Peyer's patch (tissue), 4 donors: Measurements from ENCODE around the gene SMG6. TPM values are rescaled to one million over a fixed set of nuclear protein-coding genes. Genes with fewer than 3 reads are reported as not detected.

Experiments
- DNase-seq, 3 donors: peaks; one replicate each; pipeline ENCODE4 v3.0.0-alpha.2; 2017 to 2019
- H3K27ac ChIP-seq, 4 donors: fragments of 200-600 bp; sonication (generic); one replicate each; pipeline ENCODE4 v1.5.1; 2016 to 2019
- H3K27me3 ChIP-seq, 2 donors: fragments of 200-600 bp; sonication (generic); one replicate each; pipeline ENCODE4 v1.5.1; 2019
- H3K36me3 ChIP-seq, 3 donors: fragments of 200-600 bp; sonication (generic); one replicate each; pipeline ENCODE4 v1.5.1; 2016 to 2019
- H3K4me1 ChIP-seq, 4 donors: fragments of 200-600 bp; sonication (generic); one replicate each; pipeline ENCODE4 v1.5.1; 2016 to 2019
- H3K4me3 ChIP-seq, 4 donors: fragments of 200-600 bp; sonication (generic); 1 replicate in 3 of 4; 2 replicates in 1 of 4; pipeline ENCODE4 v1.5.1; 2016 to 2019; ENCODE audit warnings: mild to moderate bottlenecking in 1 of 4
- H3K9me3 ChIP-seq, 4 donors: fragments of 200-600 bp; sonication (generic); one replicate each; pipeline ENCODE4 v1.5.1; 2016 to 2019; ENCODE audit warnings: mild to moderate bottlenecking in 1 of 4
- CTCF ChIP-seq, 6 experiments: fragments of 450-650 bp in 4 of 6; fragments of 200-600 bp in 2 of 6; sonication (generic) in 1 of 6; IDR thresholded peaks; one replicate each; pipeline ENCODE4 v1.5.1; 2017 to 2019; ENCODE audit warnings: antibody characterized with exemption in 6 of 6, mild to moderate bottlenecking in 3 of 6, moderate library complexity in 1 of 6
- POLR2A ChIP-seq, 2 donors: fragments of 450-650 bp; IDR thresholded peaks; one replicate each; pipeline ENCODE4 v1.5.1; 2017; ENCODE audit warnings: antibody characterized with exemption in 2 of 2, mild to moderate bottlenecking in 2 of 2, moderate library complexity in 2 of 2
- total RNA-seq, 4 donors: library from RNA; depleted of rRNA; stranded (reverse); fragments of >200 nt; gene quantifications; one replicate each; pipeline ENCODE4 v1.1.0, GENCODE V29; 2016

The SMG6 gene
- total RNA-seq, 4 donors from 2014 or later, result 33.3 to 139 (median 67.4) TPM

- Histone ChIP-seq H3K36me3 (no peaks in the 10 kb centered on the region), H3K9me3 (no peaks in the 10 kb centered on the region), H3K4me1 (peaks cover 0 to 53% (median 31%) of the 10 kb centered on the region in 4 donors), H3K4me3 (peak overlapping the region; percentile 55 to 94 (median 76)), H3K27me3 (peaks cover 0 to 24% of the 10 kb centered on the region in 2 donors), H3K27ac (peak overlapping the region in 3 of 4 donors; percentile 0 to 58 (median 8))
- TF ChIP-seq POLR2A (IDR thresholded peaks at IDR 0.05), result no peak
- TF ChIP-seq CTCF (IDR thresholded peaks at IDR 0.05), result no peak
- DNase-seq, result no peak
Measured at GRCh38 chr17:2051061-2051932, 252.3 kb downstream of the SMG6 start.

- Histone ChIP-seq H3K27ac (peak overlapping the region; percentile 8 to 70 (median 42)), H3K27me3 (peaks cover 0 to 22% of the 10 kb centered on the region in 2 donors), H3K4me1 (peaks cover 0 to 46% (median 30%) of the 10 kb centered on the region in 4 donors), H3K4me3 (peak overlapping the region; percentile 55 to 94 (median 76)), H3K9me3 (no peaks in the 10 kb centered on the region), H3K36me3 (no peaks in the 10 kb centered on the region)
- DNase-seq, result peak; percentile 63 to 82 (median 79)
- TF ChIP-seq POLR2A (IDR thresholded peaks at IDR 0.05), result no peak
- TF ChIP-seq CTCF (IDR thresholded peaks at IDR 0.05), result no peak
Measured at GRCh38 chr17:2050300-2051060, 253.1 kb downstream of the SMG6 start.

GRCh38 chr17:2049333-2050299 lies 254.0 kb downstream of the SMG6 start:
- TF ChIP-seq CTCF (IDR thresholded peaks at IDR 0.05), result no peak
- TF ChIP-seq POLR2A (IDR thresholded peaks at IDR 0.05), result no peak
- Histone ChIP-seq H3K4me1 (peaks cover 0 to 42% (median 27%) of the 10 kb centered on the region in 4 donors), H3K4me3 (peak overlapping the region; percentile 55 to 94 (median 76)), H3K27me3 (peaks cover 0 to 17% of the 10 kb centered on the region in 2 donors), H3K36me3 (no peaks in the 10 kb centered on the region), H3K27ac (peak overlapping the region; percentile 27 to 70 (median 52)), H3K9me3 (no peaks in the 10 kb centered on the region)
- DNase-seq, result peak; percentile 81 to 94 (median 91)

GRCh38 chr17:2048805-2049204 lies 254.8 kb downstream of the SMG6 start:
- H3K27me3 ChIP-seq, result peaks cover 0 to 11% of the 10 kb centered on the region in 2 donors
- peak overlapping the region in 1 of 4 donors; percentile 75 for H3K4me3 ChIP-seq
- no peaks in the 10 kb centered on the region for H3K9me3 ChIP-seq
- no peak for DNase-seq
- no peak for TF ChIP-seq CTCF (IDR thresholded peaks at IDR 0.05)
- no peak for TF ChIP-seq POLR2A (IDR thresholded peaks at IDR 0.05)
- H3K4me1 ChIP-seq, result peaks cover 0 to 34% (median 26%) of the 10 kb centered on the region in 4 donors
- no peaks in the 10 kb centered on the region for H3K36me3 ChIP-seq
- no peak overlapping the region for H3K27ac ChIP-seq

- H3K27ac ChIP-seq, result no peak overlapping the region
- DNase-seq, result no peak
- H3K36me3 ChIP-seq, result peaks cover 0 to 7% (median 0%) of the 10 kb centered on the region in 3 donors
- H3K4me1 ChIP-seq, result peaks cover 0 to 40% (median 25%) of the 10 kb centered on the region in 4 donors
- H3K27me3 ChIP-seq, result peaks cover 0 to 10% of the 10 kb centered on the region in 2 donors
- TF ChIP-seq POLR2A (IDR thresholded peaks at IDR 0.05) (no peak), CTCF (IDR thresholded peaks at IDR 0.05) (no peak)
- no peaks in the 10 kb centered on the region for H3K9me3 ChIP-seq
- no peak overlapping the region for H3K4me3 ChIP-seq
Measured at GRCh38 chr17:2047590-2047989, 256.0 kb downstream of the SMG6 start.
